Upper lobe of left lung (tissue), 6 donors: ENCODE data around the gene LHFPL2. TPM values are rescaled to one million over a fixed set of nuclear protein-coding genes. Genes with fewer than 3 reads are reported as not detected.
A peak's percentile ranks its signal among the peaks of the same experiment; 100 is the strongest.

ENCODE experiments used
- ATAC-seq, 2 donors: fragments of 200-7000 bp; cut with Tn5 transposase; one replicate each; pipeline ENCODE4 v1.9.1; 2022; ENCODE audit warnings: mild to moderate bottlenecking in 2 of 2, moderate library complexity in 2 of 2; ENCODE audit not compliant: low FRiP score in 2 of 2
- DNase-seq, 2 donors: peaks; one replicate each; pipeline ENCODE4 v3.0.0-alpha.2; 2019 to 2020
- H3K27ac ChIP-seq, 4 donors: fragments of 200-600 bp; sonication (generic); one replicate each; pipeline ENCODE4 v1.5.1; 2016 to 2019
- H3K27me3 ChIP-seq, 4 donors: fragments of 200-600 bp; sonication (generic); one replicate each; pipeline ENCODE4 v1.5.1; 2017 to 2019
- H3K36me3 ChIP-seq, 4 donors: fragments of 200-600 bp; sonication (generic); one replicate each; pipeline ENCODE4 v1.5.1; 2016 to 2019
- H3K4me1 ChIP-seq, 4 donors: fragments of 200-600 bp; sonication (generic); one replicate each; pipeline ENCODE4 v1.5.1; 2018 to 2019
- H3K4me3 ChIP-seq, 4 donors: fragments of 200-600 bp; sonication (generic); one replicate each; pipeline ENCODE4 v1.5.1; 2017 to 2019; ENCODE audit warnings: mild to moderate bottlenecking in 2 of 4, moderate library complexity in 1 of 4
- H3K9me3 ChIP-seq, 4 donors: fragments of 200-600 bp; sonication (generic); one replicate each; pipeline ENCODE4 v1.5.1; 2018 to 2019
- EP300 ChIP-seq, 4 donors: sonication (generic); formaldehyde crosslinking; IDR thresholded peaks; one replicate each; pipeline ENCODE4 v1.5.1; 2017; ENCODE audit warnings: antibody characterized with exemption in 4 of 4, control low read depth in 2 of 4
- POLR2A ChIP-seq, 4 donors: fragments of 450-650 bp; IDR thresholded peaks; one replicate each; pipeline ENCODE4 v1.5.1; 2016 to 2017; ENCODE audit warnings: antibody characterized with exemption in 4 of 4, mild to moderate bottlenecking in 2 of 4
- POLR2AphosphoS5 ChIP-seq, 2 donors: sonication (generic); formaldehyde crosslinking; IDR thresholded peaks; one replicate each; pipeline ENCODE4 v1.5.1; 2017; ENCODE audit warnings: antibody characterized with exemption in 2 of 2
- WGBS, 2 donors: methylation state at CpG; one replicate each; pipeline ENCODE4 v1.1.5; 2017 to 2018; 5-methylcytosine and 5-hydroxymethylcytosine counted together
- total RNA-seq, 6 donors: library from RNA; depleted of rRNA in 4 of 6; stranded (reverse); fragments of >200 nt in 4 of 6; gene quantifications; one replicate each; pipeline versions ENCODE4 v1.1.0 to v1.2.1, GENCODE V29; 2016 to 2021
- TF ChIP-seq, protein P1 (sequence below), 6 experiments: fragments of 450-650 bp in 4 of 6; fragments of 200-600 bp in 2 of 6; sonication (generic) in 2 of 6; IDR thresholded peaks; one replicate each; pipeline ENCODE4 v1.5.1; 2016 to 2019; ENCODE audit warnings: antibody characterized with exemption in 6 of 6
- donor health status: DM: no; HTN: no; CAD: no; lungs with moderate emphysema.
- donor health status: DM: no; HTN: yes; CAD: no; lungs with severe emphysema.

Gene LHFPL2
- total RNA-seq, 6 donors from 2014 or later = 17.3 to 69.5 (median 32.9) TPM

DNA sequence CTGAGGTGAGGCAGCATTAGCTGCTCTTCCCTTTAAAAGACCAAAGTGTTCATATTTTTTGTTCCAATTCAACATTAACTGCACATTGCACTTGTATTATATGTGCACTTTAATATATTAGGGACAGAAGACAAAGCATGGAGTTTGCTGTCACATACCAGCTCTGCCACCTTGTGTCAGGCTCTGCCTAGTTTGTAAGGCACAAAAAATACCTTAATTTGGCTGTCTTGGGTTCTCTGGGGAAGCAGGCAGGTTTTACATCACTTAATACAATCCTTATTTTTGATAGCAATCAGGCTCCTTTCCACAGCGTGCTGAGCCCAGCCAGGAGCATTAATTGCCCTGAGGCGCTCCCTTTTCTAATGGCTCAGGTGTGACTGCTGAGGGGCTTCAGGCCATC, 156.3 kb downstream of the LHFPL2 start:
- Histone ChIP-seq H3K9me3 (no peaks in the 10 kb centered on the region), H3K4me3 (no peak overlapping the region), H3K4me1 (peaks cover 2 to 20% (median 8%) of the 10 kb centered on the region in 4 donors), H3K36me3 (peaks cover 0 to 17% (median 14%) of the 10 kb centered on the region in 4 donors), H3K27me3 (no peaks in the 10 kb centered on the region), H3K27ac (no peak overlapping the region)
- DNase-seq (no peak), ATAC-seq (no peak)
- 97 to 100% methylated on average over 2 of the region's 2 CpGs for WGBS, 2 donors
- TF ChIP-seq POLR2A (IDR thresholded peaks at IDR 0.05) (no peak), POLR2AphosphoS5 (IDR thresholded peaks at IDR 0.05) (no peak), EP300 (IDR thresholded peaks at IDR 0.05) (no peak)
- TF ChIP-seq, protein P1, sequence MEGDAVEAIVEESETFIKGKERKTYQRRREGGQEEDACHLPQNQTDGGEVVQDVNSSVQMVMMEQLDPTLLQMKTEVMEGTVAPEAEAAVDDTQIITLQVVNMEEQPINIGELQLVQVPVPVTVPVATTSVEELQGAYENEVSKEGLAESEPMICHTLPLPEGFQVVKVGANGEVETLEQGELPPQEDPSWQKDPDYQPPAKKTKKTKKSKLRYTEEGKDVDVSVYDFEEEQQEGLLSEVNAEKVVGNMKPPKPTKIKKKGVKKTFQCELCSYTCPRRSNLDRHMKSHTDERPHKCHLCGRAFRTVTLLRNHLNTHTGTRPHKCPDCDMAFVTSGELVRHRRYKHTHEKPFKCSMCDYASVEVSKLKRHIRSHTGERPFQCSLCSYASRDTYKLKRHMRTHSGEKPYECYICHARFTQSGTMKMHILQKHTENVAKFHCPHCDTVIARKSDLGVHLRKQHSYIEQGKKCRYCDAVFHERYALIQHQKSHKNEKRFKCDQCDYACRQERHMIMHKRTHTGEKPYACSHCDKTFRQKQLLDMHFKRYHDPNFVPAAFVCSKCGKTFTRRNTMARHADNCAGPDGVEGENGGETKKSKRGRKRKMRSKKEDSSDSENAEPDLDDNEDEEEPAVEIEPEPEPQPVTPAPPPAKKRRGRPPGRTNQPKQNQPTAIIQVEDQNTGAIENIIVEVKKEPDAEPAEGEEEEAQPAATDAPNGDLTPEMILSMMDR (IDR thresholded peaks at IDR 0.05) = no peak

DNA sequence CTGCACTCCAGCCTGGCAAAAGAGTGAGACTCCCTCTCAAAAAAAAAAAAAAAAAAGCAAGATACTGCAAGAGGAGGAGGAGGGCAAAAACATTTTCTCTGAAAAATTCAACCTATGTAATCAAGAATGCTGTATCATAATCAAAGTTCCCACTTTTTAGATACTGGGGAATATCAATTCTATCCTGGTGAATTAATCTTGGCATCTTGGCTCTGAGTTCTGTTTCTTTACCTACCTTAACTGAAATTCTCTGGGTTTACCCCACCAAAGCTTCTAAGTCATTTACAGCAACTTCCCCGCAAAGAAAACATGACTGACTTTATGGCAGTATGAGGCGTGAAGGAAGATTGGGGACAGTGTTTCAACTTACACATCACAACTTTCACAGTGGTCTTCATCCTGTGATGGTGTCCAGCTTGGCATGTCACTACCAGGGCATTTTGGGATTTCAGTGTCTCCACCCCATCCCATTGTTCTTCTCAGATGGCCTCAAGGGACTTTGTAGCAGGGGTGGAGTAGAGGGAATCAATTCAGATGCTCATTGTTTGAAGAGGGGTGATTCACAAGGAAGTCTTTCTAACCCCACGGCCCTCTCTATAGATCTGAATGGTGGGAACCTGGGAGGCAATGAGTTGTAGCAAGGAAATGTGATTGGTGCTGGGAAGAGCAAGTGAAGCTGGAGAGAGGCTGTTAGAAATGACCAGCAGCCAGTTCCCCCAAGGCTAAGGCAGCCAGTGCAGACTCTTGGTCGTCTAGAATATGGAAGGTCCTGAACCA, 157.7 kb downstream of the LHFPL2 start:
- Histone ChIP-seq H3K4me3 (no peak overlapping the region), H3K27me3 (no peaks in the 10 kb centered on the region), H3K9me3 (no peaks in the 10 kb centered on the region), H3K4me1 (peaks cover 2 to 8% (median 2%) of the 10 kb centered on the region in 4 donors), H3K36me3 (peaks cover 0 to 21% (median 15%) of the 10 kb centered on the region in 4 donors), H3K27ac (peak overlapping the region in 1 of 4 donors; percentile 5)
- DNase-seq = no peak
- 80 to 89% methylated on average over 4 of the region's 4 CpGs for WGBS, 2 donors
- TF ChIP-seq EP300 (IDR thresholded peaks at IDR 0.05) (no peak), POLR2A (IDR thresholded peaks at IDR 0.05) (no peak), POLR2AphosphoS5 (IDR thresholded peaks at IDR 0.05) (no peak)
- TF ChIP-seq, protein P1 (IDR thresholded peaks at IDR 0.05) = no peak
- no peak for ATAC-seq

DNA sequence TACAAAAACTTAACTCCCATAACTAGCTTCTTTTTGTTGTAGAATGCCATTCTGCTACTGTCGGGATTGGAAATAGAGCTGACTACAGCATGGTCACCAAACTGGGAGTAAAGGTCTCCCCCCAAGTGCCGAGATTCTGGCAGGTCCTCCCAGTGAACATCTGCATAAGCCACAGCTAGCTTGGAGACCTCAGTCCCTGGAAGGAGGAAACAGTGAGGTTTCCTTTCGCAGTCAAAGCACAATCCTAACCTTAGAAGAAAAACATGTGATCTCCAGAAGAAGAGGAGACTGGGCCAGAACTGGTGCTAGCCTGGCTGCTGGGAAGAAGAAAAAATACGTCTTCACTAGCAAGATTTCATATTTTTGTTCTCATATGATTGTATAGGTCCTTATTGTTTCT, 160.7 kb downstream of the LHFPL2 start:
- Histone ChIP-seq H3K27ac (no peak overlapping the region), H3K36me3 (peaks cover 0 to 21% (median 15%) of the 10 kb centered on the region in 4 donors), H3K4me1 (peaks cover 12 to 22% (median 19%) of the 10 kb centered on the region in 4 donors), H3K9me3 (no peaks in the 10 kb centered on the region), H3K27me3 (no peaks in the 10 kb centered on the region), H3K4me3 (no peak overlapping the region)
- 78 to 87% methylated on average over 4 of the region's 4 CpGs for WGBS, 2 donors
- no peak for TF ChIP-seq POLR2A (IDR thresholded peaks at IDR 0.05)
- no peak for TF ChIP-seq POLR2AphosphoS5 (IDR thresholded peaks at IDR 0.05)
- TF ChIP-seq EP300 (IDR thresholded peaks at IDR 0.05) = no peak
- TF ChIP-seq, protein P1 (IDR thresholded peaks at IDR 0.05) = no peak
- no peak for DNase-seq
- no peak for ATAC-seq

DNA sequence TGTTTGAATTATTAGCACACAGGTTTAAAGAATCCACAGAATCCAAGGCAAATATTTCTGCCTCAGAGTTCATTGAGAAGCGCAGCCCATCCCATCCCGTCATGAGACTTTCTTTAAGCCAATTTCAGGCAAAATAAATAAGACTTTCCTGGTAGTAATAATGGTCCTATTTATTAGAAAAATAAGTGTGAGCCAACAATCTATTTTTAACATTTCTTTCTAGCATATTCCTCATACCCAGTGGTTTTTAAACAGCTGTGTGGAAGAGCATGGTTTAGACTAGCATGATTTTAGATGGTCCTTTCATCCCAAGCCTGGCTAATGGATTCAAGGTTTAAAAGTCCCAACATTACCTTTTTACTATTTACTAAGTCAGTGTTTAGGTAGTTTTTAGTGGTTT, 162.4 kb downstream of the LHFPL2 start:
- WGBS, 2 donors = 78 to 88% methylated on average over 2 of the region's 2 CpGs

More for the DNA sequence above, 162.4 kb downstream of the LHFPL2 start:
- peaks cover 0 to 21% (median 15%) of the 10 kb centered on the region in 4 donors for H3K36me3 ChIP-seq
- peaks cover 12 to 24% (median 19%) of the 10 kb centered on the region in 4 donors for H3K4me1 ChIP-seq
- no peaks in the 10 kb centered on the region for H3K27me3 ChIP-seq
- H3K27ac ChIP-seq = peak overlapping the region in 1 of 4 donors; percentile 14
- ATAC-seq = no peak
- no peak for TF ChIP-seq POLR2A (IDR thresholded peaks at IDR 0.05)
- no peak for TF ChIP-seq EP300 (IDR thresholded peaks at IDR 0.05)
- TF ChIP-seq, protein P1 (IDR thresholded peaks at IDR 0.05) = no peak
- TF ChIP-seq POLR2AphosphoS5 (IDR thresholded peaks at IDR 0.05) = no peak
- H3K4me3 ChIP-seq = no peak overlapping the region
- H3K9me3 ChIP-seq = no peaks in the 10 kb centered on the region
- DNase-seq = no peak
